A673 (cell line): ENCODE data around the gene PSENEN. TPM values are rescaled to one million over a fixed set of nuclear protein-coding genes. Genes with fewer than 3 reads are reported as not detected.

Experiments
- BruUV-seq: library from RNA; stranded (reverse); fragments of 400-500 nt; replicated peaks from 2 replicates; lab custom pipeline; 2021; lab: Mats Ljungman, UMichigan
- CTCF ChIA-PET: fragments of 300-600 bp; sonication (Branson Sonifier 250); formaldehyde crosslinking; loops from one replicate; lab custom pipeline; 2022; ENCODE audit warnings: antibody characterized with exemption; lab: Charles Lee
- POLR2A ChIA-PET: fragments of 300-600 bp; sonication (Branson Sonifier 250); formaldehyde crosslinking; loops from one replicate; lab custom pipeline; 2022; ENCODE audit warnings: antibody characterized with exemption; ENCODE audit not compliant: low non-redundant PET; lab: Charles Lee
- DNase-seq: peaks from one replicate; pipeline ENCODE4 v3.0.0-alpha.2; 2015; ENCODE audit warnings: low spot score
- H3K27ac ChIP-seq: fragments of 200-600 bp; sonication (generic); 2 replicates; pipeline ENCODE4 v1.5.1; 2016; ENCODE audit warnings: mixed run types, low read depth, mild to moderate bottlenecking, mixed read lengths, antibody characterized with exemption, low read length; ENCODE audit not compliant: poor library complexity, severe bottlenecking
- H3K27me3 ChIP-seq: fragments of 200-600 bp; sonication (generic); replicated peaks from 2 replicates; pipeline ENCODE4 v1.6.1; 2017; ENCODE audit warnings: mixed run types, low read depth, mild to moderate bottlenecking, mixed read lengths, antibody characterized with exemption, low read length; ENCODE audit not compliant: insufficient read depth, poor library complexity
- H3K36me3 ChIP-seq: fragments of 200-600 bp; sonication (generic); 2 replicates; pipeline ENCODE4 v1.6.1; 2016; ENCODE audit warnings: mixed run types, mild to moderate bottlenecking, mixed read lengths, antibody characterized with exemption, low read length; ENCODE audit not compliant: insufficient read depth, poor library complexity, severe bottlenecking
- H3K4me1 ChIP-seq: fragments of 200-600 bp; sonication (generic); 2 replicates; pipeline ENCODE4 v1.6.1; 2017; ENCODE audit warnings: mixed run types, mild to moderate bottlenecking, mixed read lengths, antibody characterized with exemption, low read length; ENCODE audit not compliant: insufficient read depth, poor library complexity, severe bottlenecking
- H3K4me3 ChIP-seq: fragments of 200-600 bp; sonication (generic); 2 replicates; pipeline ENCODE4 v1.5.1; 2016; ENCODE audit warnings: low read depth, mixed run types, mild to moderate bottlenecking, mixed read lengths, low read length; ENCODE audit not compliant: poor library complexity, severe bottlenecking
- H3K9me3 ChIP-seq: fragments of 200-600 bp; sonication (generic); 2 replicates; pipeline ENCODE4 v1.6.1; 2016; ENCODE audit warnings: mixed run types, low read depth, mild to moderate bottlenecking, mixed read lengths, antibody characterized with exemption, low read length; ENCODE audit not compliant: poor library complexity, severe bottlenecking
- EZH2 ChIP-seq: fragments of 200-600 bp; sonication (generic); IDR thresholded peaks from 2 replicates; pipeline ENCODE4 v1.6.1; 2017; ENCODE audit warnings: borderline replicate concordance, low read depth, mild to moderate bottlenecking, mixed read lengths, antibody characterized with exemption, low read length; ENCODE audit not compliant: poor library complexity, severe bottlenecking
- intact Hi-C: fragments of 100-400 bp; cut with micrococcal nuclease; formaldehyde crosslinking; loops from one replicate; pipeline ENCODE4 v1.10.0; 2022; ENCODE audit not compliant: unreplicated experiment
- total RNA-seq: library from RNA; stranded (reverse); gene quantifications from 2 replicates; pipeline ENCODE4 v1.2.3, GENCODE V29; 2021
- TF ChIP-seq, protein P1 (sequence below): fragments of 300-800, 200-600 bp; sonication (generic); conservative IDR thresholded peaks from 2 replicates; pipeline ENCODE4 v1.5.1; 2017; ENCODE audit warnings: low read depth, mild to moderate bottlenecking, antibody characterized with exemption, low read length, moderate library complexity, mixed read lengths

The PSENEN gene
- total RNA-seq, 1 experiment from 2014 or later: 58.8 TPM

- CTCF ChIA-PET: no interaction called here
- peaks cover 12% of the 10 kb centered on the region for H3K36me3 ChIP-seq
- H3K4me1 ChIP-seq: peaks cover 32% of the 10 kb centered on the region
- peak overlapping the region; percentile 24 for H3K4me3 ChIP-seq
- DNase-seq: peak; percentile 67
- BruUV-seq: no TSS peak
- peak overlapping the region; percentile 35 for H3K27ac ChIP-seq
- no peaks in the 10 kb centered on the region for H3K27me3 ChIP-seq
- intact Hi-C loops: no loop called here
- no peaks in the 10 kb centered on the region for H3K9me3 ChIP-seq
- POLR2A ChIA-PET: no interaction called here
- TF ChIP-seq, protein P1, sequence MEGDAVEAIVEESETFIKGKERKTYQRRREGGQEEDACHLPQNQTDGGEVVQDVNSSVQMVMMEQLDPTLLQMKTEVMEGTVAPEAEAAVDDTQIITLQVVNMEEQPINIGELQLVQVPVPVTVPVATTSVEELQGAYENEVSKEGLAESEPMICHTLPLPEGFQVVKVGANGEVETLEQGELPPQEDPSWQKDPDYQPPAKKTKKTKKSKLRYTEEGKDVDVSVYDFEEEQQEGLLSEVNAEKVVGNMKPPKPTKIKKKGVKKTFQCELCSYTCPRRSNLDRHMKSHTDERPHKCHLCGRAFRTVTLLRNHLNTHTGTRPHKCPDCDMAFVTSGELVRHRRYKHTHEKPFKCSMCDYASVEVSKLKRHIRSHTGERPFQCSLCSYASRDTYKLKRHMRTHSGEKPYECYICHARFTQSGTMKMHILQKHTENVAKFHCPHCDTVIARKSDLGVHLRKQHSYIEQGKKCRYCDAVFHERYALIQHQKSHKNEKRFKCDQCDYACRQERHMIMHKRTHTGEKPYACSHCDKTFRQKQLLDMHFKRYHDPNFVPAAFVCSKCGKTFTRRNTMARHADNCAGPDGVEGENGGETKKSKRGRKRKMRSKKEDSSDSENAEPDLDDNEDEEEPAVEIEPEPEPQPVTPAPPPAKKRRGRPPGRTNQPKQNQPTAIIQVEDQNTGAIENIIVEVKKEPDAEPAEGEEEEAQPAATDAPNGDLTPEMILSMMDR: no peak
- TF ChIP-seq EZH2: no peak
Measured at GRCh38 chr19:35755550-35756376, 10.3 kb downstream of the PSENEN start.

GRCh38 chr19:35756377-35757230 is 11.2 kb downstream of the PSENEN start, which contains the start of gene HSPB6:
Gene HSPB6 (minus strand): TSS chr19:35757029. CDS start chr19:35757008, 21 bp downstream.
- TF ChIP-seq EZH2: no peak
- TF ChIP-seq, protein P1: no peak
- ChIA-PET CTCF (no interaction called here), POLR2A (interaction anchor here (1.0 kb wide), 1 partner anchor 8 kb away, joined by 3 read pairs; the partner anchor contains the start of gene LIN37)
- no peak for DNase-seq
- no TSS peak for BruUV-seq
- H3K4me1 ChIP-seq: peaks cover 32% of the 10 kb centered on the region
- H3K36me3 ChIP-seq: peaks cover 17% of the 10 kb centered on the region
- no peaks in the 10 kb centered on the region for H3K9me3 ChIP-seq
- H3K27me3 ChIP-seq: no peaks in the 10 kb centered on the region
- H3K4me3 ChIP-seq: peak within 1 kb of the TSS; percentile 86
- H3K27ac ChIP-seq: peak within 1 kb of the TSS; percentile 94
- intact Hi-C loops: no loop called here

DNA sequence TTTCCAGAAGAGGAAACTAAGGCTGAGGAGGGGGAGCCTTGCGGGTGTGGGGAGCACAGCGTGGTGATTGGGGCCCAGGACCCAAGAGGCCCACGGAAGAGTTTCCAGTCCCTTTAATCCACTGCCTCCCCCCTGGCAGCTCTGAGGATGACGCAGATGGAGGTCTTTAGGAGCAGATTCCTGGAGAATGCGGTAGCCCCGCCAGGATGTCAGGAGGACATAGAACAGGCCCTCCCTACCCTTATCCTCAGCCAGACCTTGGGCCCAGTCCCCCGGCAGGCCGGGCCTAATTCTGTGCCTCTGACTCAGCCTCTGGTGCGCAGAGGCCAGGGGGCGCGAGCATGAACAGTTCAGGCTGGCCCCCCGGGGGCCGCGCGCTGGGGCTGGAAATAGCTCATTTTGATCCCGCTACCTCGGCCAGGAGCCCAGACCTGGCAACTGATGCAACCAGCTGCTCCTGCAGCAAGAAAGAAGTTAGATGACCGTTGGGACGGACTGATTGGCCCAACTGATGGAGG is 11.8 kb downstream of the PSENEN start:
- peaks cover 32% of the 10 kb centered on the region for H3K4me1 ChIP-seq
- ChIA-PET POLR2A (interaction anchor here (1.0 kb wide), 1 partner anchor 9 kb away, joined by 3 read pairs; the partner anchor contains the start of gene LIN37), CTCF (no interaction called here)
- H3K27me3 ChIP-seq: no peaks in the 10 kb centered on the region
- peak overlapping the region; percentile 78 for H3K27ac ChIP-seq
- peaks cover 23% of the 10 kb centered on the region for H3K36me3 ChIP-seq
- H3K4me3 ChIP-seq: peak overlapping the region; percentile 86
- H3K9me3 ChIP-seq: no peaks in the 10 kb centered on the region
- no TSS peak for BruUV-seq
- intact Hi-C loops: no loop called here
- TF ChIP-seq, protein P1: no peak
- TF ChIP-seq EZH2: no peak
- peak; percentile 49 for DNase-seq
